Small intestine (tissue), 7 donors: ENCODE results near the gene POLA2. TPM values are rescaled to one million over a fixed set of nuclear protein-coding genes. Genes with fewer than 3 reads are reported as not detected.

ENCODE experiments used
- DNase-seq, 2 donors: peaks; one replicate each; pipeline versions ENCODE4 v3.0.0 to v3.0.0-alpha.2; 2013
- FAIRE-seq: peaks from 2 replicates; lab custom pipeline; 2012; peaks lifted over from hg19 to GRCh38; lab: Jason Lieb, UNC
- H3K27ac ChIP-seq, 3 donors: one replicate each; pipeline ENCODE4 v1.5.1; 2013; ENCODE audit warnings: low read length in 2 of 3, mild to moderate bottlenecking in 2 of 3, control low read depth in 1 of 3, inconsistent platforms in 1 of 3, low read depth in 1 of 3, moderate library complexity in 1 of 3
- H3K27me3 ChIP-seq, 3 donors: one replicate each; pipeline ENCODE4 v1.6.1; 2013; ENCODE audit warnings: low read length in 3 of 3, inconsistent platforms in 1 of 3; ENCODE audit not compliant: control insufficient read depth in 3 of 3, insufficient read depth in 3 of 3
- H3K36me3 ChIP-seq, 3 donors: one replicate each; pipeline ENCODE4 v1.6.1; 2013; ENCODE audit warnings: low read length in 3 of 3, inconsistent platforms in 1 of 3, low read depth in 1 of 3, mild to moderate bottlenecking in 1 of 3, moderate library complexity in 1 of 3; ENCODE audit not compliant: control insufficient read depth in 3 of 3, insufficient read depth in 2 of 3
- H3K4me1 ChIP-seq, 3 donors: one replicate each; pipeline ENCODE4 v1.6.1; 2013; ENCODE audit warnings: low read length in 2 of 3, inconsistent platforms in 1 of 3, low read depth in 1 of 3, mild to moderate bottlenecking in 1 of 3, moderate library complexity in 1 of 3; ENCODE audit not compliant: control insufficient read depth in 3 of 3, insufficient read depth in 2 of 3
- H3K4me3 ChIP-seq, 3 donors: one replicate each; pipeline ENCODE4 v1.5.1; 2013; ENCODE audit warnings: low read length in 3 of 3, control low read depth in 1 of 3, inconsistent platforms in 1 of 3, low read depth in 1 of 3, mild to moderate bottlenecking in 1 of 3, moderate library complexity in 1 of 3
- H3K9me3 ChIP-seq, 2 donors: one replicate each; pipeline ENCODE4 v1.6.1; 2013; ENCODE audit warnings: low read depth in 1 of 2, low read length in 1 of 2; ENCODE audit not compliant: control insufficient read depth in 2 of 2, insufficient read depth in 1 of 2
- WGBS, 3 donors: extraction: QIAGEN DNeasy Blood & Tissue Kit; methylation state at CpG; one replicate each; pipeline ENCODE4 v1.1.7; 2013; 5-methylcytosine and 5-hydroxymethylcytosine counted together
- polyA plus RNA-seq, 4 donors: library from polyadenylated mRNA; stranded (reverse) in 3 of 4; unstranded in 1 of 4; fragments of 200-250 nt in 3 of 4; fragments of 120-200 nt in 1 of 4; gene quantifications; one replicate each; pipeline versions ENCODE4 v1.2.1 to v1.2.3, GENCODE V29; 2013
- donor health status: healthy with polysubstance abuse.
- donor health status: control.
- donor health status: control.
- donor health status: Bipolar disorder and iron deficiency.
- donor health status: healthy.

POLA2 gene
- polyA plus RNA-seq, 4 donors: 1.3 to 14.8 (median 9.1) TPM

DNA sequence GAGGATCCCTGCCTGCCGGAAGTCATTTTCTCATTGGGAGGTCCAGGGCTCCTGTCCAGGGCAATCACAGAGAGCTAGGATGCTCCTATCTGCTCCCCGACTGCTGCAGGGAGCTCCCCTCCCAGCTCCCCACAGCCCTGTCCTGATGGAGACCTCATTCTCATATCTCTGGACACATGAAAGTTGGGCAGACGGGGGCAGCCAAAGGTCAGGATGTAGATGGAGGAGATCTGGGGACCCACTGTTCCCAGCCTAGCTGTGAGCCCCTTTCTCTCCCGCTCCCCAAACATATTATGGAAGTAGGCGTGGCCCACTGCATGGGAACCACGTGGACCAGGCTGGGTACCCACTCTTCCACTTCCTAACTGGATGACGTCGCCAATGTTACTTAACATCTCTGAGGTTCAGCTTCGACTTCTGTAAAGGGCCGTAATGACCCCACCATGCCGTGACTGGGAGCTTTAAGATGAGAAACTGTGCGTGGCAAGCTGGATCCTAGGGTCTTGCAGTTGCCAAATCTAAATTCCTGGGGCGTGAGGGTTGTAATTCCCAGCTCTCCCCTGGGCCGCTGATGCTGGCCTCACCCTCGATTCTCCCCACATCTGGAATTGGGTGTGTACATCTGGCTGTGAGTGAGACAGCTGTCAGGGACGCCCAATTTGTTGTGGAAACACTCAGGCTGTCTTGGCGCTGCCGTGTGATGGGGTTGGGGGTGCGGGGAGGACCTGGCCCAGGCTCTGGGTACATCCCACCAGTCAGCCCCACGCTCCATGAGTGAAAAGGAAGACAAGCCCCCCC, 54.7 kb downstream of the POLA2 start:
- Histone ChIP-seq H3K36me3 (peaks cover 0 to 26% (median under 1%) of the 10 kb centered on the region in 3 donors), H3K4me3 (peak overlapping the region; percentile 63 to 97 (median 97)), H3K27me3 (no peaks in the 10 kb centered on the region), H3K27ac (peak overlapping the region in 2 of 3 donors; percentile 91 to 94), H3K4me1 (peaks cover 0 to 30% (median 0%) of the 10 kb centered on the region in 3 donors), H3K9me3 (no peaks in the 10 kb centered on the region)
- DNase-seq (peak; percentile 29 to 42), FAIRE-seq (no peak)
- 17 to 39% (median 30%) methylated on average over 20 of the region's 20 CpGs for WGBS, 3 donors

GRCh38 chr11:65317025-65317786, 55.4 kb downstream of the POLA2 start:
- FAIRE-seq (no peak), DNase-seq (peak; percentile 67 to 82)
- no peaks in the 10 kb centered on the region for H3K9me3 ChIP-seq
- peak overlapping the region in 2 of 3 donors; percentile 97 for H3K4me3 ChIP-seq
- peaks cover 0 to 30% (median 0%) of the 10 kb centered on the region in 3 donors for H3K4me1 ChIP-seq
- peak overlapping the region in 2 of 3 donors; percentile 91 to 94 for H3K27ac ChIP-seq
- H3K36me3 ChIP-seq: peaks cover 3 to 34% (median 4%) of the 10 kb centered on the region in 3 donors
- H3K27me3 ChIP-seq: no peaks in the 10 kb centered on the region
- WGBS, 3 donors: 8 to 31% (median 27%) methylated on average over 12 to 13 of the region's 13 CpGs

- 48 to 68% (median 57%) methylated on average over 22 of the region's 22 CpGs for WGBS, 3 donors
- FAIRE-seq: no peak
- Histone ChIP-seq H3K27me3 (no peaks in the 10 kb centered on the region), H3K27ac (no peak overlapping the region), H3K36me3 (peaks cover 3 to 49% (median 4%) of the 10 kb centered on the region in 3 donors), H3K4me1 (peaks cover 0 to 22% (median 0%) of the 10 kb centered on the region in 3 donors), H3K4me3 (no peak overlapping the region), H3K9me3 (no peaks in the 10 kb centered on the region)
- DNase-seq: no peak
These were observed 58.8 kb downstream of the POLA2 start for GRCh38 chr11:65320386-65321075.

- Histone ChIP-seq H3K36me3 (peaks cover 3 to 49% (median 4%) of the 10 kb centered on the region in 3 donors), H3K9me3 (no peaks in the 10 kb centered on the region), H3K4me3 (no peak overlapping the region), H3K27me3 (no peaks in the 10 kb centered on the region), H3K27ac (no peak overlapping the region), H3K4me1 (peaks cover 0 to 18% (median 0%) of the 10 kb centered on the region in 3 donors)
- FAIRE-seq (no peak), DNase-seq (no peak)
- 85 to 91% (median 88%) methylated on average over 14 to 15 of the region's 15 CpGs for WGBS, 3 donors
These were observed 59.3 kb downstream of the POLA2 start for GRCh38 chr11:65321076-65321475.

DNA sequence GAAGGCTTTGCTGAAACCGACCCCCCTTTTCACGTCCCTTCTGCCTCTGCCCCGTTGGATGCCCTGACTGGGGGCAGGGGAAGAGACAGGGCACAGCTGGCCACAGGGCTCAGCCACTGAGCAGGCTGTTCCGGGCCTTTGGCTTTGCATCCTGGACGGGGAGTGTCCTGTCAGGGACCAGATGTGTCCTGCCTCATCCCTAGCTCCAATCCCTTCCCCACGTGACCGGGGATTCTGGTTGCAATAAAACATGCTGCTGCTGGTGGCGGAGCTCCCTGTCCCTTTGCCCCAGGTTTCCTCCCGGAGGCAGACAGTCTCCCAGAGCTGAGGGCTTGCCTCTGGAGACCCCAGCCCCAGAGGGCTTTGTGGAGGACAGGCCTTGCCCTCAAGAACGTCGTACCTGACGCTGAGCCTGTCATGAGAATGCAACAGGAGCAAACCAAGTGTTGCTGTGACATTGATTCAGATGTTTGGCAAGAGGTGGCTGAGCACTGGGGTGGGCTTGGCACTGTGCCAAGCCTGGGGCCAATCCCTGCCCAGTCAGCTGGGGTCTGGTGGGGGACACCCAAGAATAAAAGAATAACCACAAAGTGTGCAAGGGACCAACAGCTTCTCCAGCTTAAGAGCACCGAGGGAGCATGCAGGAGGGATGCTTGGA, 60.2 kb downstream of the POLA2 start:
- Histone ChIP-seq H3K27me3 (no peaks in the 10 kb centered on the region), H3K4me3 (no peak overlapping the region), H3K4me1 (peaks cover 0 to 14% (median 0%) of the 10 kb centered on the region in 3 donors), H3K9me3 (no peaks in the 10 kb centered on the region), H3K36me3 (peaks cover 3 to 42% (median 4%) of the 10 kb centered on the region in 3 donors), H3K27ac (no peak overlapping the region)
- DNase-seq (no peak), FAIRE-seq (no peak)
- WGBS, 3 donors: 54 to 72% (median 68%) methylated on average over 13 of the region's 13 CpGs

DNA sequence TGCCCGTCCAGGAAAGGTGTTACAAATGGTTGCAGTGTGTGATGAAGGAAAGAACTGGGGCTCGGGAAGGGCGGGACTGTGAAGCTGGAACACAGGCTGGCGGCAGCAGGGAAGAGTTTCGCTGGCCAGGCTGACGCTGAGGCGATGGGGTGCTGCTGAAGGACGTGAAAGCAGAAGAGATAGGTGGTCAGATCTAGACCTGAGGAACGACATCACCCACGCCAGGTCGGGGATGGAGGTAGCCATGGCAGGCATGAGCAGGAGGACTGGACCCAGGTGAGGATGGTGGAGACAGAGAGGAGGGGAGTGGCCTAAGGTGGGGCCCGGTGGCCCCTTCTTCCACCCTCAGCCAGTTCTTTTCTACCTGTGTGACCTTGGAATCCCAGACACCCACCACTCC, 62.1 kb downstream of the POLA2 start:
- DNase-seq (no peak), FAIRE-seq (no peak)
- Histone ChIP-seq H3K36me3 (peaks cover 3 to 41% (median 4%) of the 10 kb centered on the region in 3 donors), H3K4me1 (peaks cover 0 to 16% (median 4%) of the 10 kb centered on the region in 3 donors), H3K27me3 (no peaks in the 10 kb centered on the region), H3K9me3 (no peaks in the 10 kb centered on the region), H3K27ac (no peak overlapping the region), H3K4me3 (no peak overlapping the region)
- 64 to 70% (median 65%) methylated on average over 12 of the region's 12 CpGs for WGBS, 3 donors

DNA sequence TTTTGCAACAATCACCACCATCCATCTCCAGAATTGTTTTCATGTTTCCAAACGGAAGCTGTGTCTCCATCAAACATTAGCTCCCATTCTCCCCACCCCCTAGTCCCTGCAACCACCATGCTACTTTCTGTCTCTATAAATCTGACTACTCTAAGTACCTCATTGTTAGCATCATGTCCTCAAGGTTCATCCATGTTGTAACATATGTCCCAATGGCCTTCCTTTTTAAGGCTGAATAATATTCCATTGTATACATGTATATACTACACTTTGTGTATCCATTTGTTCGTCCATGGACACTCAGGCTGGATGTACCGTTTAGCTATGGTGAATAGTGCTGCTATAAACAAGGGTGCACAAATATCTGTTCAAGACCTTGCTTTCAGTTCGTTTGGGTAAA, 63.7 kb downstream of the POLA2 start:
- Histone ChIP-seq H3K9me3 (no peaks in the 10 kb centered on the region), H3K4me3 (no peak overlapping the region), H3K27ac (no peak overlapping the region), H3K27me3 (no peaks in the 10 kb centered on the region), H3K36me3 (peaks cover 3 to 32% (median 4%) of the 10 kb centered on the region in 3 donors), H3K4me1 (peaks cover 0 to 23% (median 4%) of the 10 kb centered on the region in 3 donors)
- 78 to 90% (median 84%) methylated on average over 4 of the region's 4 CpGs for WGBS, 3 donors
- DNase-seq (no peak), FAIRE-seq (no peak)
